ENCODE results near the gene WWP2.

The WWP2 gene

GRCh38 chr16:69833357-69834282, 71.5 kb downstream of the WWP2 start:
- CTCF ChIA-PET: interaction anchor here (0.8 kb wide), 1 partner anchor 10 kb away, joined by 3 read pairs; no protein-coding TSS in a partner anchor

GRCh38 chr16:69834807-69835466, 72.8 kb downstream of the WWP2 start:
- no peak for TF ChIP-seq ZNF384 (IDR thresholded peaks at IDR 0.05)
- no peak for TF ChIP-seq CTBP1 (IDR thresholded peaks at IDR 0.05; ENCODE audit: borderline replicate concordance)
- TF ChIP-seq ELF4 (IDR thresholded peaks at IDR 0.05): no peak
- no peak for TF ChIP-seq FOXA1 (IDR thresholded peaks at IDR 0.05)
- TF ChIP-seq NFRKB (IDR thresholded peaks at IDR 0.05): no peak
- TF ChIP-seq HDGF (IDR thresholded peaks at IDR 0.05; ENCODE audit: borderline replicate concordance): no peak
- no peak for TF ChIP-seq SP1 (IDR thresholded peaks at IDR 0.05)
- TF ChIP-seq BHLHE40 (IDR thresholded peaks at IDR 0.05; ENCODE audit: borderline replicate concordance): no peak
- TF ChIP-seq TARDBP (IDR thresholded peaks at IDR 0.05): no peak
- TF ChIP-seq LEF1 (IDR thresholded peaks at IDR 0.05; ENCODE audit: borderline replicate concordance): no peak
- TF ChIP-seq L3MBTL2 (conservative IDR thresholded peaks at IDR 0.05): no peak
- TF ChIP-seq ARNT (IDR thresholded peaks at IDR 0.05): no peak
- no peak for TF ChIP-seq SUZ12 (IDR thresholded peaks at IDR 0.05)
- TF ChIP-seq FOXK2 (IDR thresholded peaks at IDR 0.05): no peak
- TF ChIP-seq, protein P1, sequence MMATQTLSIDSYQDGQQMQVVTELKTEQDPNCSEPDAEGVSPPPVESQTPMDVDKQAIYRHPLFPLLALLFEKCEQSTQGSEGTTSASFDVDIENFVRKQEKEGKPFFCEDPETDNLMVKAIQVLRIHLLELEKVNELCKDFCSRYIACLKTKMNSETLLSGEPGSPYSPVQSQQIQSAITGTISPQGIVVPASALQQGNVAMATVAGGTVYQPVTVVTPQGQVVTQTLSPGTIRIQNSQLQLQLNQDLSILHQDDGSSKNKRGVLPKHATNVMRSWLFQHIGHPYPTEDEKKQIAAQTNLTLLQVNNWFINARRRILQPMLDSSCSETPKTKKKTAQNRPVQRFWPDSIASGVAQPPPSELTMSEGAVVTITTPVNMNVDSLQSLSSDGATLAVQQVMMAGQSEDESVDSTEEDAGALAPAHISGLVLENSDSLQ (IDR thresholded peaks at IDR 0.05): no peak
- no peak for TF ChIP-seq FOXM1 (IDR thresholded peaks at IDR 0.05; ENCODE audit: borderline replicate concordance)
- CTCF ChIA-PET: no interaction called here
- no peak for DNase-seq (ENCODE audit: extremely low spot score)
- POLR2A ChIA-PET: no interaction called here

More at GRCh38 chr16:69833357-69834282, 71.5 kb downstream of the WWP2 start:
- POLR2A ChIA-PET: no interaction called here
- DNase-seq (ENCODE audit: extremely low spot score): no peak
- TF ChIP-seq NFRKB (IDR thresholded peaks at IDR 0.05) (no peak), FOXK2 (IDR thresholded peaks at IDR 0.05) (no peak), SP1 (IDR thresholded peaks at IDR 0.05) (no peak), SUZ12 (IDR thresholded peaks at IDR 0.05) (no peak), ZNF384 (IDR thresholded peaks at IDR 0.05) (no peak), ARNT (IDR thresholded peaks at IDR 0.05) (no peak), FOXA1 (IDR thresholded peaks at IDR 0.05) (no peak), L3MBTL2 (conservative IDR thresholded peaks at IDR 0.05) (no peak), HDGF (IDR thresholded peaks at IDR 0.05; ENCODE audit: borderline replicate concordance) (no peak), TARDBP (IDR thresholded peaks at IDR 0.05) (no peak), CTBP1 (IDR thresholded peaks at IDR 0.05; ENCODE audit: borderline replicate concordance) (no peak), ELF4 (IDR thresholded peaks at IDR 0.05) (no peak), LEF1 (IDR thresholded peaks at IDR 0.05; ENCODE audit: borderline replicate concordance) (no peak), FOXM1 (IDR thresholded peaks at IDR 0.05; ENCODE audit: borderline replicate concordance) (no peak)
- TF ChIP-seq, protein P1 (IDR thresholded peaks at IDR 0.05): no peak

- ChIA-PET POLR2A (no interaction called here), CTCF (no interaction called here)
- TF ChIP-seq TARDBP (IDR thresholded peaks at IDR 0.05): no peak
- no peak for DNase-seq (ENCODE audit: extremely low spot score)
These were observed 74.1 kb downstream of the WWP2 start for GRCh38 chr16:69836257-69836656.

DNA sequence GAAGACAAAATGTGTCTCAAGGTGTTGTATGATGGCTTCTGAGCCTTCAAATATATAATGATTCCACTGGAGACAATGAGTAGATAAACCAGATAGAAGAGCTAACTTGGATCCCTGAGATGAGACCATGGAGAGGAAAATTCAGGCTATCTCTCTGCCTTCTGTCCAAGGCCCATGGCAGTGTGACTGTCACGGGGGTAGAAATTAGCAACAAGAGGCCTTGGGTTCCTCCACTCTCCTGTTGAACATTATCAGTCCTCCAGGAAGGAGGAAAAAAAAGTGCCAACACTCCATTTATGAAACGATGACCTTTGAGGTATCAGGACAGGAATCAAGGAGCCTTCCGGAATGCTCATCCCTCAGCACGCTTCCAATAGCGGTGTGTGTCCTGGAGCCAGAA, 75.2 kb downstream of the WWP2 start:
- ChIA-PET CTCF (no interaction called here), POLR2A (no interaction called here)
- DNase-seq (ENCODE audit: extremely low spot score): no peak
- TF ChIP-seq TARDBP (IDR thresholded peaks at IDR 0.05) (no peak), FOXM1 (IDR thresholded peaks at IDR 0.05; ENCODE audit: borderline replicate concordance) (no peak), NFRKB (IDR thresholded peaks at IDR 0.05) (no peak), SP1 (IDR thresholded peaks at IDR 0.05) (no peak), LEF1 (IDR thresholded peaks at IDR 0.05; ENCODE audit: borderline replicate concordance) (no peak), BHLHE40 (IDR thresholded peaks at IDR 0.05; ENCODE audit: borderline replicate concordance) (no peak), ARNT (IDR thresholded peaks at IDR 0.05) (no peak)
- TF ChIP-seq, protein P1 (IDR thresholded peaks at IDR 0.05): no peak

- TF ChIP-seq, protein P1 (IDR thresholded peaks at IDR 0.05): no peak
- TF ChIP-seq BHLHE40 (IDR thresholded peaks at IDR 0.05; ENCODE audit: borderline replicate concordance) (no peak), ZNF384 (IDR thresholded peaks at IDR 0.05) (no peak), FOXM1 (IDR thresholded peaks at IDR 0.05; ENCODE audit: borderline replicate concordance) (no peak), ARNT (IDR thresholded peaks at IDR 0.05) (no peak), ELF4 (IDR thresholded peaks at IDR 0.05) (no peak), L3MBTL2 (conservative IDR thresholded peaks at IDR 0.05) (no peak), TARDBP (IDR thresholded peaks at IDR 0.05) (no peak), FOXA1 (IDR thresholded peaks at IDR 0.05) (no peak), FOXK2 (IDR thresholded peaks at IDR 0.05) (no peak), CTBP1 (IDR thresholded peaks at IDR 0.05; ENCODE audit: borderline replicate concordance) (no peak), SP1 (IDR thresholded peaks at IDR 0.05) (no peak), NFRKB (IDR thresholded peaks at IDR 0.05) (no peak), SUZ12 (IDR thresholded peaks at IDR 0.05) (no peak), HDGF (IDR thresholded peaks at IDR 0.05; ENCODE audit: borderline replicate concordance) (no peak), LEF1 (IDR thresholded peaks at IDR 0.05; ENCODE audit: borderline replicate concordance) (no peak)
- no peak for DNase-seq (ENCODE audit: extremely low spot score)
- POLR2A ChIA-PET: no interaction called here
- CTCF ChIA-PET: no interaction called here
These were observed 76.4 kb downstream of the WWP2 start for GRCh38 chr16:69838489-69838888.

All from HEK293T (cell line).